IPS-18c (cell line): ENCODE data around the gene CLDND1.
"Not testable (repeated sequence)": the region's sequence is repeated elsewhere in the genome, so short reads cannot be mapped to it uniquely, and the experiment has no call there.

Experiments used
- H3K4me3 ChIP-seq: 2 replicates; pipeline ENCODE4 v1.7.0; 2013; ENCODE audit warnings: low read depth, mild to moderate bottlenecking, low read length, moderate library complexity; ENCODE audit not compliant: insufficient read depth
- H3K9me3 ChIP-seq: one replicate; pipeline ENCODE4 v1.6.1; 2013; ENCODE audit warnings: mild to moderate bottlenecking, low read length, moderate library complexity; ENCODE audit not compliant: control insufficient read depth, insufficient read depth

Gene CLDND1

GRCh38 chr3:98522544-98523281 lies at the start of gene CLDND1:
Gene CLDND1 (minus strand): TSS chr3:98522902. CDS start chr3:98521424, 1,478 bp downstream.
- Histone ChIP-seq H3K9me3 (no peaks in the 10 kb centered on the region), H3K4me3 (peak within 1 kb of the TSS; percentile 88)

DNA sequence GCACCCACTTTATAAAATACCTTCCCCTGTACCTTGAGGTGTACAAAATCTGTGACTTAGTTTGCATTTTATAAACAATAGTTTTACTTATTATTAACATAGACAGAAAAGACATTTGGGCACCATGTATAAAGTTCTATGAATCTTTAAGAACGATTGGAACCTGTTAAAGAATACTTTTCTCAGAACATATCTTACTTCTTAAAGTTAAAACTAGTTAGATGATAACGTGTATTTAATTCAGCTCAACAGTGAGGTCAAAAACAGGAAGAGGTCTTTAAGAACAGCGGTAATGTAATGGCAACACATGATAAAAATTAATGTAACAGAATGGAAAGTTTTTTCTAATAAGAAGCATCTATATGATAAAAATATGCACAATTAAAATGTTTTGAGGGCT lies 45.7 kb upstream of the CLDND1 start:
- Histone ChIP-seq H3K9me3 (no peaks in the 10 kb centered on the region), H3K4me3 (no peak overlapping the region)

- Histone ChIP-seq H3K4me3 (no peak overlapping the region), H3K9me3 (no peaks in the 10 kb centered on the region)
Observed at GRCh38 chr3:98567666-98568270, 45.1 kb upstream of the CLDND1 start.

DNA sequence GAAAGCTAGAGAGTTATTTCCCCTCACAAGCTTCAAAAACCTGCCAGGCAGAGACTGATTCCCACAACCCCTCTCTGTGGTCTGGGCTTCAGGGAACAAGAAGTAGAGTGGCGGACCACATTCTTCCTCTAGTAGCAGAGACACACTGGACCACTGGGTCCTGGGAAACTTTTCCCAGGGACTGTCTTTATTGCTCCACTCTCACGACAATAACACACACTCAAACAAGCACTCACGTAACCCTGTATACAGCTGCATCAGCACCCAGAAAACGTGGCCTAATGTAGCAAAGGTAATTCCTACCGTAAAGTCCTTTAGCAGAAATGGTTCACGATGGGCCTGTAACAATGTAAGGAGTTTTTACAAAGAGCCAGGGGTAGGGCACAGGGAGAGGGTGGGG lies 43.1 kb upstream of the CLDND1 start:
- no peak overlapping the region for H3K4me3 ChIP-seq
- no peaks in the 10 kb centered on the region for H3K9me3 ChIP-seq

DNA sequence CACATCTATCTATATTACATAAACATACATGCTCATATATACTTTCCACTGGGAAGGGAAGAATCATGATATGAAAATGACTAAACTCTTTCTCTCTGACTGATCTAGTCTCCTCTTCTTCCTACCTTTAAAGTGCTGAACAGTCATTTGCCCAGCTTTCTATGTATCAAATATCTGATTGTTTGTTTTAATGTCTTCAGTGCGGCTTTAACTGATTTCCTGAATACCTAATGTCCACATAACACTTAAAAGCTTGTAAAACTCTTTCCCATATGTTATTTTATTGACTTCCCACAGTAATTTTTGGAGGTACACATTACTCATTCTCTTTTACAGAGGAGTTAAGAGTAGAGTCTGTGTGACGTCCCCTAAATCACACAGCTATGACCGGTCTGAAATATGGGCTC lies 42.5 kb upstream of the CLDND1 start:
- Histone ChIP-seq H3K4me3 (no peak overlapping the region), H3K9me3 (no peaks in the 10 kb centered on the region)

- H3K4me3 ChIP-seq: no peak overlapping the region
Observed at GRCh38 chr3:98564282-98565005, 41.7 kb upstream of the CLDND1 start.

GRCh38 chr3:98563661-98564281 lies 41.1 kb upstream of the CLDND1 start:
- no peak overlapping the region for H3K4me3 ChIP-seq

More at GRCh38 chr3:98564282-98565005, 41.7 kb upstream of the CLDND1 start:
- H3K9me3 ChIP-seq: no peaks in the 10 kb centered on the region

GRCh38 chr3:98561727-98562521 lies 39.2 kb upstream of the CLDND1 start:
- Histone ChIP-seq H3K4me3 (no peak overlapping the region), H3K9me3 (no peaks in the 10 kb centered on the region)

More at GRCh38 chr3:98563661-98564281, 41.1 kb upstream of the CLDND1 start:
- no peaks in the 10 kb centered on the region for H3K9me3 ChIP-seq

DNA sequence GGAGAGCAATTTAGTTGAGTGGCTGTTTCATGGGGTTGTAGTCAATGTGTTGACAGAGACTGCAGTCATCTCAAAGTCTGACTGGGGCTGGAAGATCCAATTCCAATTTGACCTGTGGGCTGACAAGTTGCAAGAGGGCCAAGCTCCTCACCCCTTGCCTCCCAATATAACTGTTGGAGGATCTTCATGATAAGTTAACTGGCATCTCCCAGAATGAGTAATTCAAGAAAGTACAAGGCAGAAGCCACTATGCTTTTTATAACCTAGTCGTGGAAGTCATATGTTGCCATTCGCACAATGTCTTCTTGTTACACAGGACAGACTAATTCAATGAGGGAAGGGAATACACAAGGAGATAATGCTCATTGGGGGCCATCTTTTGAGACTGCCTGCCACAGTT lies 38.2 kb upstream of the CLDND1 start:
- Histone ChIP-seq H3K9me3 (no peaks in the 10 kb centered on the region), H3K4me3 (no peak overlapping the region)

DNA sequence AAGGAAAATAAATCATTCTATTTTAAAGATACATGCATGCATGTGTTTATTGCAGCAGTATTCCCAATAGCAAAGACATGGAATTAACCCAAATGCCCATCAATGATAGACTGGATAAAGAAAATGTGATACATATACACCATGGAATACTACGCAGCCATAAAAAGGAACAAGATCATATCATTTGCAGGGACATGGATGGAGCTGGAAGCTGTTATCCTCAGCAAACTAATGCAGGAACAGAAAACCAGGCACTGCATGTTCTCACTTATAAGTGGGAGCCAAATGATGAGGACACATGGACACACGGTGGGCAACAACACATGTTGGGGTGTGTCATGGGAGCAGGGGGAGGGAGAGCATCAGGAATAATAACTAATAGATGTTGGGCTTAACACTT lies 37.1 kb upstream of the CLDND1 start:
- H3K4me3 ChIP-seq: not testable (repeated sequence)

DNA sequence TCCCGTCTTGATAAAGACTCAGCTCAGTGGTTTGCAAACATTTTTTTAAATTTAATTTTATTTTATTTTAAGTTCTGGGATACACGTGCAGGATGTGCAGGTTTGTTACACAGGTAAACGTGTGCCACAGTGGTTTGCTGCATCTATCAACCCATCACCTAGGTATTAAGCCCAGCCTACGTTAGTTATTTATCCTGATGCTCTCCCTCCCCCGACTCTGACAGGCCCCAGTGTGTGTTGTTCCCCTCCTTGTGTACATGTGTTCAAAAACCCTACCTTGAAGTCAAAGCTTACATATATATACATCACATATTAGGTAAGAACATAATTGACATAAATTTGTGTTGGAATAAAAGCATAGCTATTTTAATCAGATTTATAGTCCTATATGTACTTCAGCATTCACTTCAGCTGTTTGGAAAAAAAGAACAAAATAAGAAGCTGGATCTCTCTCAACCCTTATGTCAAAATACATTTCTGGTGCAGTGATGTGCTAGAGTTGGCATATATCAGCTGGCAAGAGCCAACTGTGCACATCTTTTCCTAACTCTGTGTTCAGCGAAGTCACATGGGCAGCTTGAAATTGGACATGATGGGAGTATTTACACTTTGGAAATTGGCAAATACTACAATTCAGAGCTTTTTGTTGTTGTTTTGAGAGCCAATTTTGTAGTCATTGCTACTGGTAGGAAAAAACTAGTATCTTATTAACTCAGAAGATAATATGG lies 35.6 kb upstream of the CLDND1 start:
- Histone ChIP-seq H3K4me3 (no peak overlapping the region), H3K9me3 (no peaks in the 10 kb centered on the region)

More for the DNA sequence above, 37.1 kb upstream of the CLDND1 start:
- not testable (repeated sequence) for H3K9me3 ChIP-seq

GRCh38 chr3:98557324-98558010 lies 34.8 kb upstream of the CLDND1 start:
- no peaks in the 10 kb centered on the region for H3K9me3 ChIP-seq

GRCh38 chr3:98556164-98557130 lies 33.7 kb upstream of the CLDND1 start:
- no peaks in the 10 kb centered on the region for H3K9me3 ChIP-seq
- no peak overlapping the region for H3K4me3 ChIP-seq

More at GRCh38 chr3:98557324-98558010, 34.8 kb upstream of the CLDND1 start:
- H3K4me3 ChIP-seq: no peak overlapping the region

- H3K9me3 ChIP-seq: no peaks in the 10 kb centered on the region
- H3K4me3 ChIP-seq: no peak overlapping the region
Observed at GRCh38 chr3:98555025-98555379, 32.3 kb upstream of the CLDND1 start.

- H3K4me3 ChIP-seq: no peak overlapping the region
- H3K9me3 ChIP-seq: no peaks in the 10 kb centered on the region
Observed at GRCh38 chr3:98554580-98554979, 31.9 kb upstream of the CLDND1 start.
